GM20000 (cell line): ENCODE data around the gene ALDH3A2.
"Not testable (repeated sequence)": the region's sequence is repeated elsewhere in the genome, so short reads cannot be mapped to it uniquely, and the experiment has no call there.

ENCODE experiments used
- DNase-seq: peaks from one replicate; pipeline ENCODE4 v3.0.0; 2012; ENCODE audit warnings: low spot score
- CTCF ChIP-seq: IDR thresholded peaks from 2 replicates; pipeline ENCODE4 v1.5.1; 2012; ENCODE audit warnings: mild to moderate bottlenecking, control low read depth; ENCODE audit errors: extremely low read depth, missing control alignments

ALDH3A2 gene

GRCh38 chr17:19683117-19683516, 34.6 kb downstream of the ALDH3A2 start:
- DNase-seq = no peak
- no peak for TF ChIP-seq CTCF

- not testable (repeated sequence) for DNase-seq
These were observed 36.5 kb downstream of the ALDH3A2 start for GRCh38 chr17:19684909-19685580.

- no peak for TF ChIP-seq CTCF
- no peak for DNase-seq
These were observed 38.0 kb downstream of the ALDH3A2 start for GRCh38 chr17:19686400-19687090.

GRCh38 chr17:19702217-19702641, 53.7 kb downstream of the ALDH3A2 start:
- TF ChIP-seq CTCF = no peak
- DNase-seq = no peak

- no peak for DNase-seq
- TF ChIP-seq CTCF = no peak
These were observed 54.7 kb downstream of the ALDH3A2 start for GRCh38 chr17:19703106-19703827.

GRCh38 chr17:19703828-19704613, 55.5 kb downstream of the ALDH3A2 start:
- no peak for TF ChIP-seq CTCF
- DNase-seq = no peak

- TF ChIP-seq CTCF = no peak
- DNase-seq = no peak
These were observed 56.6 kb downstream of the ALDH3A2 start for GRCh38 chr17:19705201-19705600.
